B cell (primary cell): ENCODE measurements around the gene DCAF6. TPM values are rescaled to one million over a fixed set of nuclear protein-coding genes. Genes with fewer than 3 reads are reported as not detected.

ENCODE experiments used
- ATAC-seq: fragments of 200-7000 bp; cut with Tn5 transposase; one replicate; pipeline ENCODE4 v1.10.0; 2021; ENCODE audit warnings: low read depth, mild to moderate bottlenecking, moderate number of reproducible peaks, moderate library complexity
- CTCF ChIA-PET: fragments of 350-600 bp; sonication (Branson Sonifier 250); formaldehyde crosslinking; loops from one replicate; lab custom pipeline; 2021; ENCODE audit warnings: antibody characterized with exemption, inconsistent platforms; lab: Charles Lee
- POLR2A ChIA-PET: fragments of 350-600 bp; sonication (Branson Sonifier 250); formaldehyde crosslinking; loops from one replicate; lab custom pipeline; 2021; ENCODE audit warnings: antibody characterized with exemption; lab: Charles Lee
- DNase-seq: peaks from one replicate; pipeline ENCODE4 v3.0.0; 2013
- H2AFZ ChIP-seq: 2 replicates; pipeline ENCODE4 v1.6.1; 2012; ENCODE audit warnings: mild to moderate bottlenecking, low read depth, low read length; ENCODE audit not compliant: insufficient read depth, poor library complexity, severe bottlenecking
- H3K27ac ChIP-seq, 2 donors: 1 replicate in 1 of 2; 2 replicates in 1 of 2; pipeline ENCODE4 v1.5.1; 2012 to 2013; ENCODE audit warnings: low read length in 2 of 2, mild to moderate bottlenecking in 2 of 2, moderate library complexity in 1 of 2
- H3K27me3 ChIP-seq, 4 experiments: fragments of 200-600 bp in 1 of 4; sonication (generic) in 1 of 4; replicated peaks in 1 of 4; 1 replicate in 2 of 4; 2 replicates in 2 of 4; pipeline versions ENCODE4 v1.6.1 to v1.7.0; 2013 to 2016; ENCODE audit warnings: low read length in 3 of 4, mild to moderate bottlenecking in 2 of 4, mixed read lengths in 1 of 4, moderate library complexity in 1 of 4; ENCODE audit not compliant: insufficient read depth in 4 of 4, control insufficient read depth in 3 of 4; ENCODE audit errors: control extremely low read depth in 1 of 4
- H3K36me3 ChIP-seq, 2 experiments: replicated peaks in 1 of 2; 1 replicate in 1 of 2; 2 replicates in 1 of 2; pipeline versions ENCODE4 v1.6.1 to v1.7.1; 2013; ENCODE audit warnings: low read length in 1 of 2; ENCODE audit not compliant: insufficient read depth in 2 of 2, control insufficient read depth in 1 of 2; ENCODE audit errors: control extremely low read depth in 1 of 2, extremely low read depth in 1 of 2
- H3K4me1 ChIP-seq, 2 donors: fragments of 200-600 bp in 1 of 2; sonication (generic) in 1 of 2; 1 replicate in 1 of 2; 2 replicates in 1 of 2; pipeline versions ENCODE4 v1.5.1 to v1.6.1; 2013 to 2017; ENCODE audit warnings: low read length in 2 of 2; ENCODE audit not compliant: control insufficient read depth in 2 of 2, insufficient read depth in 2 of 2
- H3K4me2 ChIP-seq: replicated peaks from 2 replicates; pipeline ENCODE3; 2012; ENCODE audit warnings: mild to moderate bottlenecking, low read depth, low read length; ENCODE audit not compliant: poor library complexity, severe bottlenecking
- H3K4me3 ChIP-seq, 5 experiments: fragments of 200-600 bp in 1 of 5; sonication (generic) in 1 of 5; 1 replicate in 3 of 5; 2 replicates in 2 of 5; pipeline versions ENCODE4 v1.5.1 to v1.7.0; 2011 to 2016; ENCODE audit warnings: low read length in 4 of 5, mild to moderate bottlenecking in 4 of 5, low read depth in 2 of 5, control low read depth in 1 of 5, moderate library complexity in 1 of 5; ENCODE audit not compliant: insufficient read depth in 1 of 5; ENCODE audit errors: control extremely low read depth in 1 of 5, extremely low read depth in 1 of 5
- H3K79me2 ChIP-seq: fragments of 200-600 bp; sonication (generic); one replicate; pipeline ENCODE4 v1.6.0; 2016; ENCODE audit warnings: low read length; ENCODE audit not compliant: control insufficient read depth, insufficient read depth
- H3K9ac ChIP-seq: fragments of 200-600 bp; sonication (generic); 2 replicates; pipeline ENCODE4 v1.6.1; 2017; ENCODE audit warnings: mild to moderate bottlenecking, low read length, moderate library complexity
- H3K9me3 ChIP-seq, 3 donors: one replicate each; pipeline versions ENCODE4 v1.6.1 to v1.7.1; 2013; ENCODE audit warnings: low read length in 2 of 3; ENCODE audit not compliant: control insufficient read depth in 2 of 3, insufficient read depth in 1 of 3; ENCODE audit errors: control extremely low read depth in 1 of 3
- H4K20me1 ChIP-seq: 2 replicates; pipeline ENCODE4 v1.6.0; 2012; ENCODE audit warnings: mild to moderate bottlenecking, low read length; ENCODE audit not compliant: insufficient read depth, control insufficient read depth, poor library complexity, severe bottlenecking
- H3K27ac Mint-ChIP-seq: one replicate; pipeline ENCODE4 v1.8.0; 2021; ENCODE audit warnings: mixed read lengths
- H3K27me3 Mint-ChIP-seq: one replicate; pipeline ENCODE4 v1.8.0; 2021; ENCODE audit warnings: mixed read lengths
- H3K4me1 Mint-ChIP-seq: one replicate; pipeline ENCODE4 v1.8.0; 2021; ENCODE audit warnings: mixed read lengths
- H3K4me3 Mint-ChIP-seq: one replicate; pipeline ENCODE4 v1.8.0; 2021; ENCODE audit warnings: mixed read lengths
- H3K9me3 Mint-ChIP-seq: one replicate; pipeline ENCODE4 v1.8.0; 2022; ENCODE audit warnings: mixed read lengths; ENCODE audit not compliant: insufficient read depth
- EZH2 ChIP-seq: IDR thresholded peaks from 2 replicates; pipeline ENCODE4 v1.6.1; 2012; ENCODE audit warnings: borderline replicate concordance, low read depth, mild to moderate bottlenecking, moderate library complexity, low read length; ENCODE audit not compliant: insufficient read depth, poor library complexity, severe bottlenecking
- WGBS: methylation state at CpG from one replicate; pipeline ENCODE4 v1.1.5; 2013; ENCODE audit warnings: missing lambda C conversion rate; ENCODE audit not compliant: insufficient coverage; 5-methylcytosine and 5-hydroxymethylcytosine counted together
- intact Hi-C: fragments of 100-400 bp; cut with micrococcal nuclease; formaldehyde crosslinking; loops from one replicate; pipeline ENCODE4 v1.10.0; 2022
- polyA plus RNA-seq: library from polyadenylated mRNA; depleted of rRNA; stranded (reverse); fragments of >200 nt; gene quantifications from 2 replicates; pipeline ENCODE4 v1.2.3, GENCODE V29; 2012
- total RNA-seq, 2 donors: library from RNA; stranded (reverse); fragments of 120-200 nt in 1 of 2; gene quantifications; 1 replicate in 1 of 2; 2 replicates in 1 of 2; pipeline versions ENCODE4 v1.2.3 to v1.2.4, GENCODE V29; 2013 to 2022
- TF ChIP-seq, protein P1 (sequence below): fragments of 200-600 bp; IDR thresholded peaks from one replicate; pipeline ENCODE4 v1.8.0; 2022; ENCODE audit warnings: antibody characterized with exemption, mild to moderate bottlenecking

Gene DCAF6
- total and polyA plus RNA-seq, 2 donors (not counting 1 experiment from before 2014, with no cell fraction given), result 17.5 to 40.4 TPM

DNA sequence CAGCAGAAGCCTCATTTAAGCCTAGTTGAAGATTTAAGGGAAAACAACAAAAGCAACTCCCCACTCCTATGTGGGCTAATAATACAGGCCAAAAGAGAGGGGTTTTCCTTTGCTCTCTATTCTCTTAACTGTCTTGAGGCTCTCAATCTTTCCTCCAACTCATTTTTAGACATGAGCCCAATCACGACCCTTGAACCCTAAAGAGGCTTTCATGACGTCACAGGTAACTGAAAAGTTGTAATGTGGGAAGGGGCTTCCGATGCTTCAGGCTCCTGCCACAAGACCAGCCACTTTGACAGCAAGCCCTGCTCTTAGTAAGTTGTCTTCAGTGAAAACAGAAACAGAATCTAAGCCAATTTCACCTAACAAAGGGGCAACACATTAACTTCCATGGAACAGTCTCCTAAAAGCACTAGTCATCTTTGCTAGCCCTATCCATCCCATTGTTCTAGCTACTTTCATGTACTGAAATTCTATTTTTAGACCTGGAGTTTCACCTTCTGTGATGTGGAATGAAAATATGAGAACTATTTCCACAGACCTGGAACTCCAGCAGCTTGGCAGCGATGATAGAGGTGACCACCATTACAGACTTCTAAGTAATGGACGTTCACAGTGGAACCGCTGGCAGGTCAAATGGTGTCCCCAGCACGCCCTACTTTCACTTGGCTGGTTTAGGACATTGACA is 164.0 kb downstream of the DCAF6 start:
- Mint-ChIP-seq H3K27me3 (peaks cover 4% of the 10 kb centered on the region), H3K4me3 (no peak overlapping the region), H3K4me1 (no peaks in the 10 kb centered on the region), H3K27ac (no peak overlapping the region), H3K9me3 (no peaks in the 10 kb centered on the region)
- Histone ChIP-seq H4K20me1 (no peaks in the 10 kb centered on the region), H3K4me2 (no peak overlapping the region), H3K4me3 (no peak overlapping the region), H2AFZ (no peak overlapping the region), H3K4me1 (no peaks in the 10 kb centered on the region), H3K27me3 (peaks cover 0 to 5% (median 2%) of the 10 kb centered on the region in 4 experiments), H3K27ac (no peak overlapping the region), H3K36me3 (no peaks in the 10 kb centered on the region), H3K9me3 (no peaks in the 10 kb centered on the region), H3K79me2 (no peaks in the 10 kb centered on the region), H3K9ac (no peak overlapping the region)
- CTCF ChIA-PET, result interaction anchor here (3.3 kb wide), 1 partner anchor 18 kb away, joined by 11 read pairs; no protein-coding TSS in a partner anchor
- ATAC-seq (no peak), DNase-seq (no peak)
- TF ChIP-seq, protein P1, sequence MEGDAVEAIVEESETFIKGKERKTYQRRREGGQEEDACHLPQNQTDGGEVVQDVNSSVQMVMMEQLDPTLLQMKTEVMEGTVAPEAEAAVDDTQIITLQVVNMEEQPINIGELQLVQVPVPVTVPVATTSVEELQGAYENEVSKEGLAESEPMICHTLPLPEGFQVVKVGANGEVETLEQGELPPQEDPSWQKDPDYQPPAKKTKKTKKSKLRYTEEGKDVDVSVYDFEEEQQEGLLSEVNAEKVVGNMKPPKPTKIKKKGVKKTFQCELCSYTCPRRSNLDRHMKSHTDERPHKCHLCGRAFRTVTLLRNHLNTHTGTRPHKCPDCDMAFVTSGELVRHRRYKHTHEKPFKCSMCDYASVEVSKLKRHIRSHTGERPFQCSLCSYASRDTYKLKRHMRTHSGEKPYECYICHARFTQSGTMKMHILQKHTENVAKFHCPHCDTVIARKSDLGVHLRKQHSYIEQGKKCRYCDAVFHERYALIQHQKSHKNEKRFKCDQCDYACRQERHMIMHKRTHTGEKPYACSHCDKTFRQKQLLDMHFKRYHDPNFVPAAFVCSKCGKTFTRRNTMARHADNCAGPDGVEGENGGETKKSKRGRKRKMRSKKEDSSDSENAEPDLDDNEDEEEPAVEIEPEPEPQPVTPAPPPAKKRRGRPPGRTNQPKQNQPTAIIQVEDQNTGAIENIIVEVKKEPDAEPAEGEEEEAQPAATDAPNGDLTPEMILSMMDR, result no peak
- no peak for TF ChIP-seq EZH2
- WGBS, result 99% methylated on average over 4 of the region's 7 CpGs
- intact Hi-C loops, result no loop called here
- POLR2A ChIA-PET, result no interaction called here

DNA sequence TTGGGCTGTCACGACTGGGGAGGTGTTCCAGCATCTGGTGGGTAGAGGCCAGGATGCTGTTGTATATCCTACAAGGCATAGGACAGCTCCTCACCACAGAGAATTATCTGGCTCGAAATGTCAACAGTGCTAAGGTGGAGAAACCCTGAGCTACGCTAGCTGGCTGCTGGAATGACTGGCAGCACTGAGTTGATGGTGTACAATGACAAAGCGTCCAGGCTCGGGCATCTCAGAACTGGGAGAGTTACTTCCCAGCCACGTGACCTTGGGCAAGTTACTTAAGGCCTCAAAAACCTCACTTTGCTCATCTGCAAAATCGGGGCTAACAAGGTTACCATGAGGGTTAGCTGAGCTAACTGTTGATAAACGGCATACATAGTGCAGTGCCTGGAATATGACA is 164.9 kb downstream of the DCAF6 start:
- ChIA-PET POLR2A (no interaction called here), CTCF (interaction anchor here (3.3 kb wide), 1 partner anchor 19 kb away, joined by 11 read pairs; no protein-coding TSS in a partner anchor)
- 93% methylated on average over 7 of the region's 8 CpGs for WGBS
- Mint-ChIP-seq H3K27me3 (peaks cover 11% of the 10 kb centered on the region), H3K9me3 (no peaks in the 10 kb centered on the region), H3K4me1 (no peaks in the 10 kb centered on the region), H3K27ac (no peak overlapping the region), H3K4me3 (no peak overlapping the region)
- TF ChIP-seq, protein P1, result no peak
- TF ChIP-seq EZH2, result no peak
- no peaks in the 10 kb centered on the region for H3K79me2 ChIP-seq
- H3K4me3 ChIP-seq, result no peak overlapping the region
- H4K20me1 ChIP-seq, result no peaks in the 10 kb centered on the region
- H3K4me1 ChIP-seq, result no peaks in the 10 kb centered on the region
- H3K9ac ChIP-seq, result no peak overlapping the region
- H3K4me2 ChIP-seq, result no peak overlapping the region
- H3K27ac ChIP-seq, result no peak overlapping the region
- H2AFZ ChIP-seq, result no peak overlapping the region
- intact Hi-C loops, result no loop called here
- ATAC-seq, result no peak
- no peaks in the 10 kb centered on the region for H3K36me3 ChIP-seq
- peaks cover 0 to 9% (median 2%) of the 10 kb centered on the region in 4 experiments for H3K27me3 ChIP-seq
- no peaks in the 10 kb centered on the region for H3K9me3 ChIP-seq
- no peak for DNase-seq
